IPS-20b (cell line): Measurements from ENCODE around the gene BPTF.
"Not testable (repeated sequence)": the region's sequence is repeated elsewhere in the genome, so short reads cannot be mapped to it uniquely, and the experiment has no call there.

Experiments used
- H3K27ac ChIP-seq: one replicate; pipeline ENCODE4 v1.5.1; 2013; ENCODE audit warnings: low read length
- H3K27me3 ChIP-seq: 2 replicates; pipeline ENCODE4 v1.6.1; 2013; ENCODE audit warnings: mild to moderate bottlenecking, low read length, inconsistent platforms; ENCODE audit not compliant: insufficient read depth
- H3K36me3 ChIP-seq: 2 replicates; pipeline ENCODE4 v1.6.1; 2013; ENCODE audit warnings: low read depth, mild to moderate bottlenecking, inconsistent platforms, low read length, moderate library complexity; ENCODE audit not compliant: insufficient read depth
- H3K4me1 ChIP-seq: 2 replicates; pipeline ENCODE4 v1.6.1; 2013; ENCODE audit warnings: mild to moderate bottlenecking, control low read depth, inconsistent platforms, low read length, moderate library complexity; ENCODE audit not compliant: insufficient read depth
- H3K4me3 ChIP-seq: 2 replicates; pipeline ENCODE4 v1.5.1; 2013; ENCODE audit warnings: mild to moderate bottlenecking, low read length, inconsistent platforms
- H3K9ac ChIP-seq: 2 replicates; pipeline ENCODE4 v1.6.1; 2013; ENCODE audit warnings: low read depth, mild to moderate bottlenecking, inconsistent platforms, low read length, moderate library complexity
- H3K9me3 ChIP-seq: 2 replicates; pipeline ENCODE4 v1.6.1; 2013; ENCODE audit warnings: mild to moderate bottlenecking, low read depth, low read length, inconsistent platforms; ENCODE audit not compliant: insufficient read depth

BPTF gene, protein sequence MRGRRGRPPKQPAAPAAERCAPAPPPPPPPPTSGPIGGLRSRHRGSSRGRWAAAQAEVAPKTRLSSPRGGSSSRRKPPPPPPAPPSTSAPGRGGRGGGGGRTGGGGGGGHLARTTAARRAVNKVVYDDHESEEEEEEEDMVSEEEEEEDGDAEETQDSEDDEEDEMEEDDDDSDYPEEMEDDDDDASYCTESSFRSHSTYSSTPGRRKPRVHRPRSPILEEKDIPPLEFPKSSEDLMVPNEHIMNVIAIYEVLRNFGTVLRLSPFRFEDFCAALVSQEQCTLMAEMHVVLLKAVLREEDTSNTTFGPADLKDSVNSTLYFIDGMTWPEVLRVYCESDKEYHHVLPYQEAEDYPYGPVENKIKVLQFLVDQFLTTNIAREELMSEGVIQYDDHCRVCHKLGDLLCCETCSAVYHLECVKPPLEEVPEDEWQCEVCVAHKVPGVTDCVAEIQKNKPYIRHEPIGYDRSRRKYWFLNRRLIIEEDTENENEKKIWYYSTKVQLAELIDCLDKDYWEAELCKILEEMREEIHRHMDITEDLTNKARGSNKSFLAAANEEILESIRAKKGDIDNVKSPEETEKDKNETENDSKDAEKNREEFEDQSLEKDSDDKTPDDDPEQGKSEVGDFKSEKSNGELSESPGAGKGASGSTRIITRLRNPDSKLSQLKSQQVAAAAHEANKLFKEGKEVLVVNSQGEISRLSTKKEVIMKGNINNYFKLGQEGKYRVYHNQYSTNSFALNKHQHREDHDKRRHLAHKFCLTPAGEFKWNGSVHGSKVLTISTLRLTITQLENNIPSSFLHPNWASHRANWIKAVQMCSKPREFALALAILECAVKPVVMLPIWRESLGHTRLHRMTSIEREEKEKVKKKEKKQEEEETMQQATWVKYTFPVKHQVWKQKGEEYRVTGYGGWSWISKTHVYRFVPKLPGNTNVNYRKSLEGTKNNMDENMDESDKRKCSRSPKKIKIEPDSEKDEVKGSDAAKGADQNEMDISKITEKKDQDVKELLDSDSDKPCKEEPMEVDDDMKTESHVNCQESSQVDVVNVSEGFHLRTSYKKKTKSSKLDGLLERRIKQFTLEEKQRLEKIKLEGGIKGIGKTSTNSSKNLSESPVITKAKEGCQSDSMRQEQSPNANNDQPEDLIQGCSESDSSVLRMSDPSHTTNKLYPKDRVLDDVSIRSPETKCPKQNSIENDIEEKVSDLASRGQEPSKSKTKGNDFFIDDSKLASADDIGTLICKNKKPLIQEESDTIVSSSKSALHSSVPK (N-terminal part only)

DNA sequence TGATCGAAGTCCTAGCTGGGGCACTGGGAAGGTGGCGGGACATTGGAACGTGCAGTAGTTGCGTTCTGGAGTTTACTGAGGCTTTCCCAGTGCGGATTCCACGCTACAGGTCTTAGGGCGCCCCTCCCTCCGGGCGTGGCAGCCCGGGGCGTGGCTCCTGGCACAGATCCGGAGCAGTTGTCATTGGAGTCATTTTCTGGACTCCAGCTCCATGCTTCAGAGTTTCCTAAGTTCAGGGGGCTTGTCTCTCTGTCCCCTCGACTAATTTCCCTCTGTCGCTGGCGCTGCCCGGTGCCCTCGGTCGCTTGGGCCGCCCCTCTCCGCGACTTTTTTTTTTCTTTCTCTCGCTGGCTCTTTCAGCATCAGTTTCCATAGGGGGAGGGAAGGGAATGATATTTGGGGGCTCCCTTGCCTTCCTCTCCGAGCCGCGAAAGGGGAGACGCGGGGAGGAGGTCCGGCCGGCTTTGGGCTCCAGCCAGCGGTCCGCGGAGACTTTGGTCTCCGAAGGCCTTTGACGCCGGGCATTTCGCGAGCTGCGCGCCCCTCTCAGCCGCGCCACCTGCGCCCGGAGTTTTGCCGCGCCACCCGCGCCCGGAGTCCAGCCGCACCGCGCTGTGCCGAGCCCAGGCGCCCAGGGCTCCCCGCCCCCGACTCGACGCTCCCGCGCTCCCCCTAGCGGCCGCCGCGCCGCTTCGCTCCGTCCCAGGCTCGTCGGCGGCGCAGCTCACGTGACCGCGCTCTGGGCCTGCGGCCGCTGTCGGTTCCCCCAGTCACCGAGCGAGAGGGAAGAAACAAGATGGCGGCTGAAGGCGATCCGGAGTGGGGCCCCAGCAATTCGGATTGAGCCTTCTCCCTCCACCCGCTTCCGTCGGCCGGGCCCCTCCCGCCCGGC lies at the start of gene BPTF:
TSS of gene BPTF (plus strand) at position 769 of the 892 bp plus-strand sequence. CDS start 222 bp downstream, outside the sequence.
- Histone ChIP-seq H3K27ac (peak within 1 kb of the TSS; percentile 62), H3K4me1 (peaks cover 2% of the 10 kb centered on the region), H3K36me3 (peaks cover 7% of the 10 kb centered on the region), H3K27me3 (peaks cover 8% of the 10 kb centered on the region; the same call in 1 of the 2 replicates), H3K9me3 (no peaks in the 10 kb centered on the region), H3K4me3 (peak within 1 kb of the TSS; percentile 100), H3K9ac (peak within 1 kb of the TSS; percentile 99)

DNA sequence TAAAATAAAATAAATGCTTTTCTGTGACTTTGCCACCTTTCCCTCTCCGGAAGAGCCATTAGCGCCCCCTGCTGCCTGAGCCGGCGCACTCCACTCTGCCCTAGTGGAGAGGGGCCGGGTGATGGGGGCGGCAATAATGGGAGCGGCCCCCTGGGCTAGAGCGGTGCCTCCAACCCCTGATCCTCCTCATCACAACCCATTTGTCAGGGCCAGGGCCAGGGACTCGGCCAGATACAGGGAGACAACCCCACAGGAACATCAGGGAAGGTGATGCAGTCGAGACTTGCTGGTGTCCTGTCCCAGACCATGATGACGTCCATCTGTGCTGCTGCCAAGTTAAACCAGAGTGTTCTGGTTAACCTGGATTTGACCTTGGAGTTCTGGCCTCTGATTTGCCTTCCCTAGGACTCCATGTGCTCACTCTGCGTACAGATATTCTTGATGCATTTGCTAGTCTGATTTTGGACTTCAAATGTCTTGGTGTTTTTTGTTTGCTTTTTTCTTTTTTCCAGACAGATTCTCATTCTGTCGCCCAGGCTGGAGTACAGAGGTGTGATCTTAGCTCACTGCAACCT lies 46.1 kb upstream of the BPTF start:
- H3K4me1 ChIP-seq: no peaks in the 10 kb centered on the region
- no peaks in the 10 kb centered on the region for H3K27me3 ChIP-seq
- no peak overlapping the region for H3K27ac ChIP-seq
- no peaks in the 10 kb centered on the region for H3K36me3 ChIP-seq
- no peak overlapping the region; the same call in 1 of the 2 replicates for H3K9ac ChIP-seq
- 0 out of 2 replicates have a peak overlapping the region, but pooled peaks have one; percentile 7 for H3K4me3 ChIP-seq
- no peaks in the 10 kb centered on the region for H3K9me3 ChIP-seq

GRCh38 chr17:67784364-67785121 lies 40.8 kb upstream of the BPTF start:
- H3K4me3 ChIP-seq: no peak overlapping the region
- no peak overlapping the region for H3K9ac ChIP-seq
- no peaks in the 10 kb centered on the region for H3K4me1 ChIP-seq
- H3K9me3 ChIP-seq: no peaks in the 10 kb centered on the region
- no peak overlapping the region for H3K27ac ChIP-seq
- no peaks in the 10 kb centered on the region for H3K27me3 ChIP-seq
- H3K36me3 ChIP-seq: no peaks in the 10 kb centered on the region

GRCh38 chr17:67785122-67785477 lies 40.2 kb upstream of the BPTF start:
- H3K27me3 ChIP-seq: no peaks in the 10 kb centered on the region
- H3K9me3 ChIP-seq: no peaks in the 10 kb centered on the region
- no peak overlapping the region for H3K9ac ChIP-seq
- H3K4me1 ChIP-seq: no peaks in the 10 kb centered on the region
- no peaks in the 10 kb centered on the region for H3K36me3 ChIP-seq
- no peak overlapping the region for H3K4me3 ChIP-seq
- no peak overlapping the region for H3K27ac ChIP-seq

DNA sequence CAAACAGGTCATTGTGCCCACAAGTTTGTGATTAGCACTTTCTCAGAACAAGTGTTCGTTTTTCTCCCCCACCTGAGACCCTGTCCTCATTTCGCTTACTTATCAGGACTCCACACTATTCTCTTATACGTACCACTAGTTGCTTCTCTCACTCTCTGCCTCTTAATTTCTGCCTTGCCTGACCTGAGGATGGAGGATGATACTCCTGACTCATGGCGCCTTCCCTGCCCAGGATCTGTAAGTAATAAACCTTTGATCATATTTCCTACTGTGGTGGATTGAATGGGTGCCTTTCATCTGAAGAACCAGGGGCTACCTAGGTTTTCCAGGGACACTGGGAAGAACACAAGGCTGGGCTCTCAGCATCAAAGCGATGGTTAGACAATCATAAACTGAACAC lies 39.8 kb upstream of the BPTF start:
- Histone ChIP-seq H3K4me1 (no peaks in the 10 kb centered on the region), H3K9me3 (no peaks in the 10 kb centered on the region), H3K27me3 (no peaks in the 10 kb centered on the region), H3K4me3 (no peak overlapping the region), H3K27ac (no peak overlapping the region), H3K9ac (no peak overlapping the region), H3K36me3 (no peaks in the 10 kb centered on the region)

DNA sequence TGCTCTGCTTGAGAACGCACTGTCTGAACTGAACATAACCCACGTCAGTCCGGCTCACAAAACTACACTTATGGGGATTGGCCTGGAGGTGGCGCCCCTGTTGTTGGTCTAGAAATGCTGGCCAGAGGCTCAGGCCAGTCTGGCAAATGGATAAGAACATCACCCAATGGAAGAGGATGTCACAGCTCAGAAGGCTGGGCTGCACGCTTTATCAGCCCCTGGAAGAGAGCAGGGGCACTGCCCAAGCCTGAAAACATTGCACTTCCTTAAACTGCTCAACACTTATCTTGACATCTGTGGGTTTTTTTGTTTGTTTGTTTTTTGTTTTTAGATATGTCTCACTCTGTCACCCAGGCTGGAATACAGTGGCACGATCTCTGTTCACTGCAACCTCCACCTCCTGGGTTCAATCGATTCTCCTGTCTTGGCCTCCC lies 24.8 kb upstream of the BPTF start:
- Histone ChIP-seq H3K27ac (no peak overlapping the region), H3K9me3 (no peaks in the 10 kb centered on the region), H3K27me3 (no peaks in the 10 kb centered on the region), H3K4me3 (no peak overlapping the region), H3K9ac (no peak overlapping the region), H3K4me1 (no peaks in the 10 kb centered on the region; the same call in 1 of the 2 replicates), H3K36me3 (no peaks in the 10 kb centered on the region)

- Histone ChIP-seq H3K36me3 (no peaks in the 10 kb centered on the region), H3K27ac (no peak overlapping the region), H3K4me3 (no peak overlapping the region), H3K9ac (no peak overlapping the region), H3K27me3 (no peaks in the 10 kb centered on the region), H3K4me1 (no peaks in the 10 kb centered on the region; the same call in 1 of the 2 replicates), H3K9me3 (no peaks in the 10 kb centered on the region)
Observed at GRCh38 chr17:67801626-67802175, 23.6 kb upstream of the BPTF start.

GRCh38 chr17:67810464-67810863 lies 14.8 kb upstream of the BPTF start:
- Histone ChIP-seq H3K9me3 (no peaks in the 10 kb centered on the region), H3K27ac (no peak overlapping the region), H3K4me3 (no peak overlapping the region), H3K27me3 (no peaks in the 10 kb centered on the region), H3K9ac (no peak overlapping the region), H3K4me1 (no peaks in the 10 kb centered on the region), H3K36me3 (no peaks in the 10 kb centered on the region)

- not testable (repeated sequence) for H3K4me1 ChIP-seq
Observed at GRCh38 chr17:67812380-67812779, 12.9 kb upstream of the BPTF start.

GRCh38 chr17:67813803-67814180 lies 11.5 kb upstream of the BPTF start:
- no peak overlapping the region for H3K9ac ChIP-seq
- no peaks in the 10 kb centered on the region for H3K27me3 ChIP-seq
- H3K4me3 ChIP-seq: no peak overlapping the region
- H3K36me3 ChIP-seq: no peaks in the 10 kb centered on the region
- no peaks in the 10 kb centered on the region for H3K4me1 ChIP-seq
- H3K9me3 ChIP-seq: no peaks in the 10 kb centered on the region
- no peak overlapping the region for H3K27ac ChIP-seq

More at GRCh38 chr17:67812380-67812779, 12.9 kb upstream of the BPTF start:
- H3K27me3 ChIP-seq, H3K9ac ChIP-seq, H3K4me3 ChIP-seq, H3K9me3 ChIP-seq, H3K27ac ChIP-seq, H3K36me3 ChIP-seq: not testable (repeated sequence)
